IMR-90 (cell line): ENCODE results near the gene MSANTD1. TPM values are rescaled to one million over a fixed set of nuclear protein-coding genes. Genes with fewer than 3 reads are reported as not detected.

Experiments used
- ATAC-seq: fragments of 200-7000 bp; cut with Tn5 transposase; 2 replicates; pipeline ENCODE4 v1.9.1; 2020; ENCODE audit warnings: low read depth, mild to moderate bottlenecking, moderate library complexity
- BruUV-seq: library from RNA; stranded (reverse); fragments of 400-500 nt; replicated peaks from 2 replicates; lab custom pipeline; 2021; lab: Mats Ljungman, UMichigan
- CTCF ChIA-PET: fragments of 300-600 bp; formaldehyde crosslinking; extraction: SDS; loops from one replicate; lab custom pipeline; 2021; ENCODE audit warnings: antibody characterized with exemption; lab: Yijun Ruan, JAX
- POLR2A ChIA-PET: fragments of 300-600 bp; sonication (Branson Sonifier 250); formaldehyde crosslinking; loops from one replicate; lab custom pipeline; 2022; ENCODE audit warnings: antibody characterized with exemption; ENCODE audit not compliant: unreplicated experiment; lab: Charles Lee
- DNase-seq: peaks from one replicate; pipeline ENCODE4 v3.0.0; 2013
- H2AFZ ChIP-seq: replicated peaks from 2 replicates; pipeline ENCODE3; 2013; ENCODE audit warnings: low read length, mild to moderate bottlenecking; ENCODE audit not compliant: poor library complexity
- H2AK5ac ChIP-seq: 2 replicates; pipeline ENCODE4 v1.6.1; 2013; ENCODE audit warnings: low read depth, low read length, inconsistent platforms
- H2AK9ac ChIP-seq: replicated peaks from 2 replicates; pipeline ENCODE3; 2013; ENCODE audit warnings: mild to moderate bottlenecking, low read depth, low read length, moderate library complexity; ENCODE audit not compliant: poor library complexity
- H2BK120ac ChIP-seq: 2 replicates; pipeline ENCODE4 v1.6.1; 2013; ENCODE audit warnings: low read depth, low read length, inconsistent platforms
- H2BK15ac ChIP-seq: 3 replicates; pipeline ENCODE4 v1.6.1; 2013; ENCODE audit warnings: low read depth, low read length, inconsistent platforms
- H2BK20ac ChIP-seq: 2 replicates; pipeline ENCODE4 v1.6.1; 2013; ENCODE audit warnings: low read depth, mild to moderate bottlenecking, inconsistent platforms, low read length, moderate library complexity
- H2BK5ac ChIP-seq: 2 replicates; pipeline ENCODE4 v1.6.1; 2013; ENCODE audit warnings: mild to moderate bottlenecking, low read depth, low read length, inconsistent platforms; ENCODE audit not compliant: poor library complexity, severe bottlenecking
- H3K14ac ChIP-seq: replicated peaks from 2 replicates; pipeline ENCODE4 v1.6.1; 2013; ENCODE audit warnings: low read depth, low read length, inconsistent platforms
- H3K18ac ChIP-seq: 2 replicates; pipeline ENCODE4 v1.6.1; 2013; ENCODE audit warnings: low read depth, low read length, control low read depth
- H3K23ac ChIP-seq: 2 replicates; pipeline ENCODE4 v1.6.1; 2013; ENCODE audit warnings: low read depth, low read length, inconsistent platforms
- H3K27ac ChIP-seq: 2 replicates; pipeline ENCODE4 v1.5.1; 2013; ENCODE audit warnings: mild to moderate bottlenecking, control low read depth, low read length; ENCODE audit not compliant: insufficient read depth
- H3K27me3 ChIP-seq: 2 replicates; pipeline ENCODE4 v1.6.1; 2013; ENCODE audit warnings: low read length; ENCODE audit not compliant: control insufficient read depth, insufficient read depth
- H3K36me3 ChIP-seq: 2 replicates; pipeline ENCODE4 v1.6.1; 2013; ENCODE audit warnings: low read length, mixed read lengths; ENCODE audit not compliant: control insufficient read depth, insufficient read depth
- H3K4ac ChIP-seq: 2 replicates; pipeline ENCODE4 v1.6.1; 2013; ENCODE audit warnings: low read depth, low read length, inconsistent platforms
- H3K4me1 ChIP-seq: 2 replicates; pipeline ENCODE4 v1.6.1; 2013; ENCODE audit warnings: low read length, mixed read lengths; ENCODE audit not compliant: control insufficient read depth, insufficient read depth
- H3K4me2 ChIP-seq: 2 replicates; pipeline ENCODE4 v1.6.1; 2013; ENCODE audit warnings: low read depth, mild to moderate bottlenecking, control low read depth, low read length, moderate library complexity
- H3K4me3 ChIP-seq: 2 replicates; pipeline ENCODE4 v1.5.1; 2013; ENCODE audit warnings: low read depth, mild to moderate bottlenecking, control low read depth, low read length, moderate library complexity; ENCODE audit not compliant: insufficient read depth
- H3K56ac ChIP-seq: 2 replicates; pipeline ENCODE4 v1.6.1; 2013; ENCODE audit warnings: low read length, inconsistent platforms; ENCODE audit not compliant: insufficient read depth; ENCODE audit errors: extremely low read depth
- H3K79me1 ChIP-seq, 2 experiments: 2 replicates each; pipeline ENCODE4 v1.6.1; 2013; ENCODE audit warnings: low read length in 2 of 2, inconsistent platforms in 1 of 2, low read depth in 1 of 2
- H3K9ac ChIP-seq: 2 replicates; pipeline ENCODE4 v1.6.1; 2013; ENCODE audit warnings: low read depth, low read length, control low read depth
- H3K9me1 ChIP-seq: 2 replicates; pipeline ENCODE4 v1.6.1; 2013; ENCODE audit warnings: low read length, inconsistent platforms; ENCODE audit not compliant: insufficient read depth
- H3K9me3 ChIP-seq: 2 replicates; pipeline ENCODE4 v1.6.1; 2013; ENCODE audit warnings: low read length; ENCODE audit not compliant: control insufficient read depth, insufficient read depth
- H4K20me1 ChIP-seq: 2 replicates; pipeline ENCODE4 v1.6.1; 2013; ENCODE audit warnings: low read length, inconsistent platforms; ENCODE audit not compliant: insufficient read depth
- H4K5ac ChIP-seq: 2 replicates; pipeline ENCODE4 v1.6.1; 2013; ENCODE audit warnings: mild to moderate bottlenecking, low read depth, low read length, control low read depth
- H4K8ac ChIP-seq, 2 experiments: 2 replicates each; pipeline ENCODE4 v1.6.1; 2013; ENCODE audit warnings: low read depth in 2 of 2, low read length in 2 of 2, control low read depth in 1 of 2, inconsistent platforms in 1 of 2
- H4K91ac ChIP-seq: 2 replicates; pipeline ENCODE4 v1.6.1; 2013; ENCODE audit warnings: low read depth, low read length, inconsistent platforms; ENCODE audit not compliant: insufficient read depth
- CEBPB ChIP-seq: IDR thresholded peaks from 2 replicates; pipeline ENCODE4 v1.6.1; 2012; ENCODE audit warnings: low read depth, low read length, improper control_type of control experiment
- CHD1 ChIP-seq: IDR thresholded peaks from 2 replicates; pipeline ENCODE4 v1.6.1; 2012; ENCODE audit warnings: low read depth, low read length, improper control_type of control experiment
- MAFK ChIP-seq: IDR thresholded peaks from 2 replicates; pipeline ENCODE4 v1.6.1; 2012; ENCODE audit warnings: low read depth, low read length, improper control_type of control experiment
- MAZ ChIP-seq: IDR thresholded peaks from 2 replicates; pipeline ENCODE4 v1.6.1; 2012; ENCODE audit warnings: low read depth, mild to moderate bottlenecking, low read length, improper control_type of control experiment, moderate library complexity, borderline replicate concordance
- MXI1 ChIP-seq: IDR thresholded peaks from 2 replicates; pipeline ENCODE4 v1.6.1; 2012; ENCODE audit warnings: low read depth, mild to moderate bottlenecking, low read length, moderate library complexity, borderline replicate concordance
- NFE2L2 ChIP-seq: fragments of 150-350 bp; IDR thresholded peaks from 2 replicates; pipeline ENCODE4 v1.6.1; 2016; ENCODE audit warnings: low read depth, mild to moderate bottlenecking, low read length
- POLR2A ChIP-seq: IDR thresholded peaks from 2 replicates; pipeline ENCODE4 v1.6.1; 2012; ENCODE audit warnings: mild to moderate bottlenecking, low read depth, low read length
- RAD21 ChIP-seq: IDR thresholded peaks from 2 replicates; pipeline ENCODE4 v1.6.1; 2012; ENCODE audit warnings: low read length, improper control_type of control experiment
- RFX5 ChIP-seq: IDR thresholded peaks from 2 replicates; pipeline ENCODE4 v1.8.0; 2012; ENCODE audit warnings: low read depth, mild to moderate bottlenecking, low read length, moderate library complexity
- SMC3 ChIP-seq: fragments of 150-350 bp; IDR thresholded peaks from 2 replicates; pipeline ENCODE4 v1.6.1; 2016; ENCODE audit warnings: low read depth, mild to moderate bottlenecking, antibody characterized with exemption, low read length, moderate library complexity
- WGBS, 2 experiments: methylation state at CpG; one replicate each; pipeline versions ENCODE4 v1.1.5 to v1.1.7; 2013; ENCODE audit warnings: missing lambda C conversion rate in 2 of 2; ENCODE audit not compliant: insufficient read length in 1 of 2; ENCODE audit errors: extremely low coverage in 2 of 2; 5-methylcytosine and 5-hydroxymethylcytosine counted together
- dilution Hi-C: fragments of 300-500 bp; cut with HindIII; formaldehyde crosslinking; loops from one replicate; pipeline ENCODE4 v1.14.3; 2018; ENCODE audit warnings: low sequenced_read_pairs; ENCODE audit not compliant: unreplicated experiment
- in situ Hi-C: fragments of 300-500 bp; cut with MboI; formaldehyde crosslinking; loops from 3 replicates; pipeline ENCODE4 v1.14.3; 2019; ENCODE audit warnings: low sequenced_read_pairs, inconsistent platforms, mixed read lengths
- intact Hi-C: fragments of 100-400 bp; cut with micrococcal nuclease; formaldehyde crosslinking; loops from 2 replicates; pipeline ENCODE4 v1.10.0; 2022
- polyA plus RNA-seq, 3 experiments: library from polyadenylated mRNA; depleted of rRNA; stranded (reverse); fragments of >200 nt; gene quantifications; 2 replicates each; pipeline ENCODE4 v1.2.3, GENCODE V29; 2012; ENCODE audit warnings: low replicate concordance in 1 of 3
- total RNA-seq: library from RNA; depleted of rRNA; stranded (reverse); fragments of >200 nt; gene quantifications from 2 replicates; pipeline ENCODE4 v1.2.3, GENCODE V29; 2012
- TF ChIP-seq, protein P1 (sequence below): conservative IDR thresholded peaks from 2 replicates; pipeline ENCODE4 v1.5.1; 2012; ENCODE audit warnings: mild to moderate bottlenecking, low read depth, low read length, improper control_type of control experiment

MSANTD1 gene
- total and polyA plus RNA-seq, 2 of the 4 experiments (the other 2 are of a cell fraction), result under 0.01 to 0.07 TPM

DNA sequence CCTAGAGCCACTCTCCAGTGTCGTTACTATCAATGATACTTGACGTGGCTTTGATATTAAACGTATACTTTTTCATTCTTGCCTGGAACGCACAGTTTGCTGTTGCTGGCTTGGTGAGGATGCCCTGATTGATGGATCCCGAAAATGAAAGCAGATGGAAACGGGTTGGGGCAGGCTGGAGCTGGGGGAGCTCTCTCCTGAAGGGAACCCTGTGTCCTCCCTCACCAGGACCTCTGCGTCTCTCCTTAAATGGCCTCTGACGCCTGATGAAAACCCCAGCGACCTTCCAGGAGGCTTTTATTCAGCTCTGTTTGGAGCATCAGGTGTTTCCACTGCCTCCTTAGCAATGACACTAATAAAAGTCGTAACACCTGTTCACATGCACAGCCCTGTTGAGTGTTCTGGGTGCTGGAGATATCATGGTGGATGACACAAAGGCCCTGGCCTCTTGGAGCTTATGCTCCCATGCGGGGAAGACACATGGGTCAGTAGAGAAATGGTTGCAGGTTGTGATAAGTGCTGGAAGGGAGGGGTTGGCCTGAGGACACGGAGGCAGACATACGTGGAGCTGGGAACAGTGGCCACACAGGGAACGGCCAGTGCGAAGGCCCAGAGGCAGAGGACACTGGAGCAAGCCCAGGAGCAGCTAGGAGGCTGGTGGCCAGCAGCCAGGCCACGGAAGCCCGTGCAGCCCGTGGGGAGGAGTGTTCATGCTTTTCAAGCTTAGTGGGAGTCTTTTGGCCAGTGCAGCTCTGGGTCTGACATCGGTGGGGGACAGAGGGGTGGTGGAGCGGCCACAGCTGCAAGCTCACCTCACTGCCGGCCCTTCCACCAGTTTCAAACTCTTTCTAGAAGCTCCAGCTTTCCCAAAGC, 7.5 kb downstream of the MSANTD1 start (continued):
- TF ChIP-seq NFE2L2, result no peak

DNA sequence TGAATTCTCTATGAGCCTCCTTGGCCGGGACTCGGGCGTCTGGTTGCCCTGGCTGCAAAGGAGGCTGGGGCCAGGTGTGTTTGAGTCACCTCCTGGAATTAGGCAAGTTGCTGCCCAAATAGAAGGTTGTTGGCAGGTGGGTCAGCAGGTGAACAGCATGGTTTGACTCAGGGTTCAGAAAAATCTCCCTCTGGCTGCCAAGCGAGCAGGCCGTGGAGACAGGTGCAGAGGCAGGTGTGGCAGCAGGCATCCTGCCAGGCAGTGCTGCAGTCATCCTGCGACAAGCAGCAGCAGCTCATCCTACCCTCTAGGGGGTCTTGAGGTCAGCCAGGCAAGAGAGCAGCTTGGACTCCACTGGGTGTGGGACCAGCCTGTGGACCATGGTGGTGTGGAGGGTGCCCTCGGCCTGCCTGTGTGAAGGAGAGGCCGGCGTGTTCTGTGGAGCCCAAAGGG, 8.2 kb downstream of the MSANTD1 start:
- Histone ChIP-seq H3K9me1 (no peaks in the 10 kb centered on the region), H3K4me2 (no peak overlapping the region), H2BK120ac (no peak overlapping the region), H3K4me1 (no peaks in the 10 kb centered on the region), H3K4me3 (no peak overlapping the region), H3K36me3 (no peaks in the 10 kb centered on the region), H2BK15ac (no peak overlapping the region), H2AFZ (no peak overlapping the region), H2AK9ac (no peak overlapping the region), H3K56ac (no peak overlapping the region), H3K9ac (no peak overlapping the region), H3K4ac (no peak overlapping the region), H3K27ac (no peak overlapping the region), H3K14ac (no peak overlapping the region), H3K18ac (no peak overlapping the region), H4K5ac (no peak overlapping the region), H2BK20ac (no peak overlapping the region), H4K8ac (no peak overlapping the region), H4K91ac (no peak overlapping the region), H3K23ac (no peak overlapping the region), H3K9me3 (no peaks in the 10 kb centered on the region), H2AK5ac (no peak overlapping the region), H2BK5ac (no peak overlapping the region), H3K79me1 (no peaks in the 10 kb centered on the region), H4K20me1 (no peaks in the 10 kb centered on the region), H3K27me3 (peaks cover 2% of the 10 kb centered on the region; the same call in 1 of the 2 replicates)
- no peak for DNase-seq
- no peak for ATAC-seq
- CTCF ChIA-PET, result no interaction called here
- TF ChIP-seq RAD21, result no peak
- TF ChIP-seq SMC3, result no peak
- TF ChIP-seq MAFK, result no peak
- TF ChIP-seq MAZ, result no peak
- TF ChIP-seq RFX5, result no peak
- no peak for TF ChIP-seq CHD1
- no peak for TF ChIP-seq POLR2A
- no peak for TF ChIP-seq CEBPB
- TF ChIP-seq, protein P1, sequence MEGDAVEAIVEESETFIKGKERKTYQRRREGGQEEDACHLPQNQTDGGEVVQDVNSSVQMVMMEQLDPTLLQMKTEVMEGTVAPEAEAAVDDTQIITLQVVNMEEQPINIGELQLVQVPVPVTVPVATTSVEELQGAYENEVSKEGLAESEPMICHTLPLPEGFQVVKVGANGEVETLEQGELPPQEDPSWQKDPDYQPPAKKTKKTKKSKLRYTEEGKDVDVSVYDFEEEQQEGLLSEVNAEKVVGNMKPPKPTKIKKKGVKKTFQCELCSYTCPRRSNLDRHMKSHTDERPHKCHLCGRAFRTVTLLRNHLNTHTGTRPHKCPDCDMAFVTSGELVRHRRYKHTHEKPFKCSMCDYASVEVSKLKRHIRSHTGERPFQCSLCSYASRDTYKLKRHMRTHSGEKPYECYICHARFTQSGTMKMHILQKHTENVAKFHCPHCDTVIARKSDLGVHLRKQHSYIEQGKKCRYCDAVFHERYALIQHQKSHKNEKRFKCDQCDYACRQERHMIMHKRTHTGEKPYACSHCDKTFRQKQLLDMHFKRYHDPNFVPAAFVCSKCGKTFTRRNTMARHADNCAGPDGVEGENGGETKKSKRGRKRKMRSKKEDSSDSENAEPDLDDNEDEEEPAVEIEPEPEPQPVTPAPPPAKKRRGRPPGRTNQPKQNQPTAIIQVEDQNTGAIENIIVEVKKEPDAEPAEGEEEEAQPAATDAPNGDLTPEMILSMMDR, result no peak
- TF ChIP-seq MXI1, result no peak
- in situ Hi-C loops (no loop called here), intact Hi-C loops (no loop called here), dilution Hi-C loops (no loop called here)
- POLR2A ChIA-PET, result no interaction called here
- BruUV-seq, result no TSS peak
- no CpG with 5 or more reads among the region's 9 CpGs for WGBS, 2 experiments
